Transverse colon (tissue), 4 donors: Measurements from ENCODE around the gene NME9.

ENCODE experiments used
- POLR2AphosphoS5 ChIP-seq, 3 donors: sonication (generic); formaldehyde crosslinking; IDR thresholded peaks; one replicate each; pipeline ENCODE4 v1.6.1; 2016; ENCODE audit warnings: antibody characterized with exemption in 3 of 3
- TF ChIP-seq, protein P1 (sequence below), 5 experiments: fragments of 200-600 bp in 3 of 5; fragments of 450-650 bp in 2 of 5; sonication (generic) in 3 of 5; IDR thresholded peaks; 1 replicate in 2 of 5; 2 replicates in 3 of 5; pipeline ENCODE4 v1.5.1; 2016 to 2017; ENCODE audit warnings: antibody characterized with exemption in 5 of 5, inconsistent platforms in 3 of 5, mild to moderate bottlenecking in 2 of 5, moderate library complexity in 1 of 5

DNA sequence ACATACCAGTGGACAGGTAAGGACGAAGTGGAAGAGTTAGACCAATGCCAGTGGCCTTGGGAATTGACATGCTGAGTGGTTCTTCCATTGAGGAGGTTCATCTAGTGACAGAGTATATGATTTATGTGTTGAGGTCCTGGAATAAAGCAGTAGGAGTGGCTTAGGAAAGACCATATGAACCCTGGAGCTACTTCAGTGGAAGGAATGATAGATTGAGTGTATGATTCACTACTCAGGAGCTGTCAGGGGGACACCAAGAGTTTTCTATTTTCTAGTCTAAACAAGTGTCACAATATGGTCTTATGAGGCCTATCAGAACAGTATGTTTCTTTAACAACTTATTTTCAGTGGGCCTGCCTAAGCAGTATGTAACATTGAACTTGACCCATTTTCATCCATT is 63.9 kb downstream of the NME9 start:
- TF ChIP-seq, protein P1, sequence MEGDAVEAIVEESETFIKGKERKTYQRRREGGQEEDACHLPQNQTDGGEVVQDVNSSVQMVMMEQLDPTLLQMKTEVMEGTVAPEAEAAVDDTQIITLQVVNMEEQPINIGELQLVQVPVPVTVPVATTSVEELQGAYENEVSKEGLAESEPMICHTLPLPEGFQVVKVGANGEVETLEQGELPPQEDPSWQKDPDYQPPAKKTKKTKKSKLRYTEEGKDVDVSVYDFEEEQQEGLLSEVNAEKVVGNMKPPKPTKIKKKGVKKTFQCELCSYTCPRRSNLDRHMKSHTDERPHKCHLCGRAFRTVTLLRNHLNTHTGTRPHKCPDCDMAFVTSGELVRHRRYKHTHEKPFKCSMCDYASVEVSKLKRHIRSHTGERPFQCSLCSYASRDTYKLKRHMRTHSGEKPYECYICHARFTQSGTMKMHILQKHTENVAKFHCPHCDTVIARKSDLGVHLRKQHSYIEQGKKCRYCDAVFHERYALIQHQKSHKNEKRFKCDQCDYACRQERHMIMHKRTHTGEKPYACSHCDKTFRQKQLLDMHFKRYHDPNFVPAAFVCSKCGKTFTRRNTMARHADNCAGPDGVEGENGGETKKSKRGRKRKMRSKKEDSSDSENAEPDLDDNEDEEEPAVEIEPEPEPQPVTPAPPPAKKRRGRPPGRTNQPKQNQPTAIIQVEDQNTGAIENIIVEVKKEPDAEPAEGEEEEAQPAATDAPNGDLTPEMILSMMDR (IDR thresholded peaks at IDR 0.05), result no peak
- no peak for TF ChIP-seq POLR2AphosphoS5 (IDR thresholded peaks at IDR 0.05)
